Uterus (tissue), 4 donors: ENCODE measurements around the gene VSX1. TPM values are rescaled to one million over a fixed set of nuclear protein-coding genes. Genes with fewer than 3 reads are reported as not detected.

Experiments used
- DNase-seq, 2 donors: peaks; one replicate each; pipeline ENCODE4 v3.0.0-alpha.2; 2019 to 2020
- H3K27ac ChIP-seq, 2 donors: fragments of 200-600 bp; sonication (generic); 1 replicate in 1 of 2; 2 replicates in 1 of 2; pipeline ENCODE4 v1.5.1; 2016 to 2018
- H3K27me3 ChIP-seq, 2 donors: fragments of 200-600 bp; sonication (generic); one replicate each; pipeline ENCODE4 v1.5.1; 2018 to 2019; ENCODE audit warnings: control low read depth in 1 of 2
- H3K36me3 ChIP-seq, 2 donors: fragments of 200-600 bp; sonication (generic); one replicate each; pipeline ENCODE4 v1.5.1; 2019; ENCODE audit warnings: control low read depth in 1 of 2
- H3K4me1 ChIP-seq, 2 donors: fragments of 200-600 bp; sonication (generic); one replicate each; pipeline ENCODE4 v1.5.1; 2018 to 2019; ENCODE audit warnings: control low read depth in 1 of 2
- H3K4me3 ChIP-seq, 2 donors: fragments of 200-600 bp; sonication (generic); 1 replicate in 1 of 2; 2 replicates in 1 of 2; pipeline ENCODE4 v1.5.1; 2018 to 2019; ENCODE audit warnings: mild to moderate bottlenecking in 1 of 2
- H3K9me3 ChIP-seq, 2 donors: fragments of 200-600 bp; sonication (generic); one replicate each; pipeline ENCODE4 v1.5.1; 2019; ENCODE audit warnings: control low read depth in 1 of 2
- CTCF ChIP-seq, 4 experiments: fragments of 200-600 bp in 2 of 4; fragments of 450-650 bp in 2 of 4; sonication (generic) in 2 of 4; IDR thresholded peaks; one replicate each; pipeline ENCODE4 v1.5.1; 2016 to 2019; ENCODE audit warnings: antibody characterized with exemption in 4 of 4, mild to moderate bottlenecking in 2 of 4, moderate library complexity in 1 of 4
- POLR2A ChIP-seq, 2 donors: fragments of 450-650 bp; IDR thresholded peaks; one replicate each; pipeline ENCODE4 v1.6.1; 2016; ENCODE audit warnings: antibody characterized with exemption in 2 of 2, mild to moderate bottlenecking in 1 of 2, moderate library complexity in 1 of 2
- intact Hi-C: fragments of 100-400 bp; cut with DNase I; formaldehyde crosslinking; loops from one replicate; pipeline ENCODE4 v1.15.1; 2023; ENCODE audit warnings: low total_unique reads
- total RNA-seq, 4 donors: library from RNA; depleted of rRNA in 3 of 4; stranded (reverse); fragments of >200 nt in 3 of 4; gene quantifications; one replicate each; pipeline versions ENCODE4 v1.1.0 to v1.2.4, GENCODE V29; 2014 to 2023
- donor health status: DM: yes; HTN: yes; CAD: no.

The VSX1 gene
- total RNA-seq, 4 donors from 2014 or later = 0.18 TPM; not detected in 3

GRCh38 chr20:25097498-25097897, 15.6 kb upstream of the VSX1 start:
- Histone ChIP-seq H3K4me3 (no peak overlapping the region), H3K36me3 (no peaks in the 10 kb centered on the region), H3K27ac (no peak overlapping the region), H3K4me1 (no peaks in the 10 kb centered on the region), H3K27me3 (no peaks in the 10 kb centered on the region), H3K9me3 (no peaks in the 10 kb centered on the region)
- intact Hi-C loops = no loop called here
- TF ChIP-seq CTCF (IDR thresholded peaks at IDR 0.05) (no peak), POLR2A (IDR thresholded peaks at IDR 0.05) (no peak)
- no peak for DNase-seq

GRCh38 chr20:25090492-25091429, 8.8 kb upstream of the VSX1 start:
- TF ChIP-seq POLR2A (IDR thresholded peaks at IDR 0.05) (no peak), CTCF (IDR thresholded peaks at IDR 0.05) (no peak)
- intact Hi-C loops = no loop called here
- Histone ChIP-seq H3K27ac (no peak overlapping the region), H3K4me3 (no peak overlapping the region), H3K27me3 (peaks cover 0 to 8% of the 10 kb centered on the region in 2 donors), H3K36me3 (no peaks in the 10 kb centered on the region), H3K9me3 (no peaks in the 10 kb centered on the region), H3K4me1 (no peaks in the 10 kb centered on the region)
- DNase-seq = no peak

GRCh38 chr20:25089662-25090061, 7.7 kb upstream of the VSX1 start:
- Histone ChIP-seq H3K4me1 (no peaks in the 10 kb centered on the region), H3K27me3 (peaks cover under 1 to 17% of the 10 kb centered on the region in 2 donors), H3K36me3 (no peaks in the 10 kb centered on the region), H3K27ac (no peak overlapping the region), H3K4me3 (no peak overlapping the region), H3K9me3 (no peaks in the 10 kb centered on the region)
- TF ChIP-seq POLR2A (IDR thresholded peaks at IDR 0.05) (no peak), CTCF (IDR thresholded peaks at IDR 0.05) (no peak)
- no peak for DNase-seq
- intact Hi-C loops = no loop called here

- no peaks in the 10 kb centered on the region for H3K4me1 ChIP-seq
- no peaks in the 10 kb centered on the region for H3K9me3 ChIP-seq
- H3K27me3 ChIP-seq = peaks cover 2 to 23% of the 10 kb centered on the region in 2 donors
- no peak for TF ChIP-seq CTCF (IDR thresholded peaks at IDR 0.05)
- no peak for TF ChIP-seq POLR2A (IDR thresholded peaks at IDR 0.05)
- no peak overlapping the region for H3K27ac ChIP-seq
- no peaks in the 10 kb centered on the region for H3K36me3 ChIP-seq
- intact Hi-C loops = no loop called here
- DNase-seq = no peak
- H3K4me3 ChIP-seq = no peak overlapping the region
Measured at GRCh38 chr20:25089096-25089495, 7.2 kb upstream of the VSX1 start.

- peaks cover 3 to 31% of the 10 kb centered on the region in 2 donors for H3K27me3 ChIP-seq
- DNase-seq = no peak
Measured at GRCh38 chr20:25088267-25088666, 6.3 kb upstream of the VSX1 start.

More at GRCh38 chr20:25088267-25088666, 6.3 kb upstream of the VSX1 start:
- intact Hi-C loops = no loop called here
- Histone ChIP-seq H3K27ac (no peak overlapping the region), H3K4me3 (no peak overlapping the region), H3K36me3 (no peaks in the 10 kb centered on the region), H3K9me3 (no peaks in the 10 kb centered on the region), H3K4me1 (no peaks in the 10 kb centered on the region)
- TF ChIP-seq POLR2A (IDR thresholded peaks at IDR 0.05) (no peak), CTCF (IDR thresholded peaks at IDR 0.05) (no peak)
